ENCODE measurements around the gene WSCD2. TPM values are rescaled to one million over a fixed set of nuclear protein-coding genes. Genes with fewer than 3 reads are reported as not detected.

Gene WSCD2
- total and polyA plus RNA-seq, 2 donors (not counting 3 experiments of a cell fraction or from before 2014, with no cell fraction given) = not detected

GRCh38 chr12:108117163-108117849 lies 11.8 kb upstream of the WSCD2 start:
- TF ChIP-seq CTCF (IDR thresholded peaks at IDR 0.05; ENCODE audit: extremely low read depth in 1 of 2, insufficient read depth in 1 of 2, low read depth in 1 of 2, low read length in 2 of 2) = no peak
- TF ChIP-seq MYC (IDR thresholded peaks at IDR 0.05; ENCODE audit: low read depth, low read length) = no peak
- no peak for TF ChIP-seq EZH2 (IDR thresholded peaks at IDR 0.05; ENCODE audit: borderline replicate concordance, low read depth, low read length, severe bottlenecking)
- TF ChIP-seq POLR2A (IDR thresholded peaks at IDR 0.05; ENCODE audit: low read depth, low read length) = no peak
- TF ChIP-seq FOS (IDR thresholded peaks at IDR 0.05; ENCODE audit: borderline replicate concordance, insufficient read depth, low read length) = no peak
- no peak for TF ChIP-seq MAX (IDR thresholded peaks at IDR 0.05; ENCODE audit: insufficient read depth, insufficient read length)
- TF ChIP-seq POLR2AphosphoS5 (IDR thresholded peaks at IDR 0.05; ENCODE audit: insufficient read depth, low read depth, low read length) = no peak
- no peak for TF ChIP-seq GATA2 (IDR thresholded peaks at IDR 0.05; ENCODE audit: insufficient read depth, insufficient read length, low read depth, low read length)
- no peak for TF ChIP-seq JUN (IDR thresholded peaks at IDR 0.05; ENCODE audit: borderline replicate concordance, insufficient read depth, insufficient read length, low read depth)
- H3K4me1 ChIP-seq (ENCODE audit: control insufficient read depth, extremely low read depth, insufficient read depth, low read length) = no peaks in the 10 kb centered on the region
- no peaks in the 10 kb centered on the region for H3K36me3 ChIP-seq (ENCODE audit: control insufficient read depth in 2 of 2, extremely low read depth in 1 of 2, insufficient read depth in 2 of 2, low read length in 2 of 2)
- POLR2A ChIA-PET = no interaction called here
- intact Hi-C loops (cut with micrococcal nuclease) = no loop called here
- CTCF ChIA-PET = no interaction called here
- H3K9me1 ChIP-seq (replicated peaks; ENCODE audit: control insufficient read depth, extremely low read depth, insufficient read depth, low read length) = no peaks in the 10 kb centered on the region
- no peak for FAIRE-seq
- H3K4me2 ChIP-seq (ENCODE audit: insufficient read depth, low read length) = no peak overlapping the region
- no peak for DNase-seq (ENCODE audit: low read depth, low spot score)
- H3K9me3 ChIP-seq (replicated peaks; ENCODE audit: control insufficient read depth, insufficient read depth, low read length) = no peaks in the 10 kb centered on the region
- no peak overlapping the region for H3K9ac ChIP-seq (replicated peaks; ENCODE audit: extremely low read depth, insufficient read depth, low read length)
- no peaks in the 10 kb centered on the region for H4K20me1 ChIP-seq (replicated peaks; ENCODE audit: control insufficient read depth, extremely low read depth, insufficient read depth, low read length)
- H2AFZ ChIP-seq (ENCODE audit: low read depth, low read length) = no peak overlapping the region
- H3K79me2 ChIP-seq (ENCODE audit: control insufficient read depth, insufficient read depth, low read length) = no peaks in the 10 kb centered on the region
- no peaks in the 10 kb centered on the region for H3K27me3 ChIP-seq (ENCODE audit: control insufficient read depth in 2 of 2, insufficient read depth in 2 of 2, low read length in 2 of 2)
- no peak overlapping the region for H3K27ac ChIP-seq (ENCODE audit: insufficient read depth, low read depth, low read length)
- H3K4me3 ChIP-seq (replicated peaks in 1 of 3; ENCODE audit: insufficient read depth in 1 of 3, low read depth in 1 of 3, low read length in 3 of 3) = no peak overlapping the region
- dilution Hi-C loops (cut with MboI; ENCODE audit: extremely low pct_ligation_motif_present, low sequenced_read_pairs) = no loop called here
- BruUV-seq (replicated peaks) = no TSS peak
